HEK293T (cell line): ENCODE data around the gene OR52B4.

Experiments
- BHLHE40 ChIP-seq: fragments of 450-650 bp; IDR thresholded peaks from 2 replicates; pipeline ENCODE4 v1.6.1; 2016; ENCODE audit warnings: mild to moderate bottlenecking, moderate library complexity, borderline replicate concordance
- CTBP1 ChIP-seq: fragments of 450-650 bp; IDR thresholded peaks from 2 replicates; pipeline ENCODE4 v1.6.1; 2016; ENCODE audit warnings: borderline replicate concordance
- ELF4 ChIP-seq: fragments of 450-650 bp; IDR thresholded peaks from 2 replicates; pipeline ENCODE4 v1.6.1; 2017; ENCODE audit warnings: antibody characterized with exemption
- FOXA1 ChIP-seq: fragments of 450-650 bp; IDR thresholded peaks from 2 replicates; pipeline ENCODE4 v1.6.1; 2016; ENCODE audit warnings: mild to moderate bottlenecking
- FOXK2 ChIP-seq: fragments of 450-650 bp; IDR thresholded peaks from 2 replicates; pipeline ENCODE4 v1.6.1; 2016; ENCODE audit warnings: mild to moderate bottlenecking
- FOXM1 ChIP-seq: fragments of 450-650 bp; IDR thresholded peaks from 2 replicates; pipeline ENCODE4 v1.6.1; 2017; ENCODE audit warnings: mild to moderate bottlenecking, borderline replicate concordance
- L3MBTL2 ChIP-seq: fragments of 450-650 bp; conservative IDR thresholded peaks from 2 replicates; pipeline ENCODE4 v1.6.1; 2016; ENCODE audit warnings: mild to moderate bottlenecking
- PKNOX1 ChIP-seq: fragments of 450-650 bp; IDR thresholded peaks from 2 replicates; pipeline ENCODE4 v1.6.1; 2016
- SP1 ChIP-seq: fragments of 450-650 bp; IDR thresholded peaks from 2 replicates; pipeline ENCODE4 v1.6.1; 2017
- SUZ12 ChIP-seq: fragments of 450-650 bp; IDR thresholded peaks from 2 replicates; pipeline ENCODE4 v1.6.1; 2016; ENCODE audit warnings: mild to moderate bottlenecking
- TARDBP ChIP-seq: fragments of 450-650 bp; IDR thresholded peaks from 2 replicates; pipeline ENCODE4 v1.6.1; 2016
- ZNF384 ChIP-seq: fragments of 450-650 bp; IDR thresholded peaks from 2 replicates; pipeline ENCODE4 v1.6.1; 2016

GRCh38 chr11:4393858-4394223 lies 25.7 kb upstream of the OR52B4 start:
- TF ChIP-seq BHLHE40 (no peak), ELF4 (no peak), TARDBP (no peak), PKNOX1 (no peak), FOXK2 (no peak), ZNF384 (no peak), SP1 (no peak), CTBP1 (no peak), FOXM1 (no peak), FOXA1 (no peak), SUZ12 (no peak), L3MBTL2 (no peak)
